CD1c-positive myeloid dendritic cell (primary cell): ENCODE results near the gene RND1.
A peak's percentile ranks its signal among the peaks of the same experiment; 100 is the strongest.
"Not testable (repeated sequence)": the region's sequence is repeated elsewhere in the genome, so short reads cannot be mapped to it uniquely, and the experiment has no call there.

ENCODE experiments used
- DNase-seq: peaks from one replicate; pipeline ENCODE4 v3.0.0-alpha.2; 2016; ENCODE audit errors: extremely low spot score

The RND1 gene

DNA sequence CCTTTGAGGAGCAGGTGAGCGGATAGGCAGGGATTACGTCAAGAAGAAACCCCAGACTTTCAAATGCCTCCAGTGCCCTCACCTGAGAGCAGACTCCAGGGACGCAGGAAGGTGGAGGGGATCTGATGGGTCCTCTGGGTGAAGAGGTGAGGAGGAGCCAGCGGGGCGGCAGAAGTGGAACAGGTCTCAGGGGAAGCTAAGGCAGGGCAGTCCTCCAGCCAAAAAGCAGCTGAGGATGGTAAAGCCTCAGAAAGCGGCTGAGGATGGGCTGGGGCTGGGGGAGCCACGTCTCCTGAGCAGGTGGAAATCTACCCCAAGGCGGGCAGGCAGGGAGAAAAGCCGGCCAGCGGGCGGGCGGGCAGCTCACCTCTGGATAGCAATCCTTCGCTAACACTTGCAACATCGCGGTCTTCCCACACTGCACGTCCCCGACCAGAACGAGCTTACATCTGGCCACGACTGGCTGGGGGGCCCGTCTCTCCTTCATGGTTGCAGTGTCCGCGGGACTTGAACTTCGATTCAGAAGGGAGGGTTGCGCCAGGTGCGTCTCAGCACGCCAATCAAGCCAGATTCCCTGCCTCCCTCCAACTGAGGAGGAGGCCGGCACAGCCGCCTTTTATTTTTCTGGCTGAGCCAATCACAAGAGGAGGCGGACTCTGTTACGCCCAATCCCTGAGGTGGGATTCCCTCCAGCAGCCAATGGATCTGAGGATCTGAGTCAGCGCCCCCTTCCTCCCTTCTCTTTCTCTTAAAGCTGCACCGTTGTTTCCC lies at the start of gene RND1:
RND1 (minus strand) TSS at position 590 of the 771 bp plus-strand sequence; CDS start at position 487, 103 bp downstream.
- DNase-seq, result peak; percentile 91

DNA sequence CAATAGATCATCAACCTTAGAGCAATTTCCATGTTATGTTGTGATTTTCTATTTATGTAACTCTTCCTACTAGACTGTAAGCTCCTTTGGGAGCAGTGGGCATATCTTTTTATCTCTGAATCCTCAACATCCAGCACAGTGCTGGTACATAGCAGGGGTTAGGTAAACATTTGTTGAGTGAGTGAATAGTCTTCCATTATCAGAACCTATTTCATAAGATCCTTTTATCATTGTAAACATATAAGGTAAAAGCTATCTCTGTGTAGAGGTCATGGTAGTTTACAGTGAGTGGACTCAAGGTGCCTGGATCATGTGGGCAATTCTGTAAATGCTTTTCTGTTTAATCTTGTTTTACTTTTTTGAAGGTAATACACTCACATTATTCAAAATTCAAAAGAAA lies 44.5 kb upstream of the RND1 start:
- no peak for DNase-seq

DNA sequence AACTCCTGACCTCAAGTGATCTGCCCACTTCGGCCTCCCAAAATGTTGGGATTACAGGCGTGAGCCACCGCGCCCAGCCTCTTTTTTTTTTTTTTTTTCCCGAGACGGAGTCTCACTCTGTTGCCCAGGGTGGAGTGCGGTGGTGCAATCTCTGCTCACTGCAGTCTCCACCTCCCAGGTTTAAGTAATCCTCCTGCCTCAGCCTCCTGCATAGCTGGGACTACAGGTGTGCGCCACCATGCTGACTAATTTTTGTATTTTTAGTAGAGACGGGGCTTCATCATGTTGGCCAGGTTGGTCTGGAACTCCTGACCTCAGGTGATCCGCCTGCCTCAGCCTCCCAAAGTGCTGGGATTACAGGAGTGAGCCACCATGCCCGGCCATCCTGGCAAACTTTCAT lies 44.0 kb upstream of the RND1 start:
- not testable (repeated sequence) for DNase-seq

DNA sequence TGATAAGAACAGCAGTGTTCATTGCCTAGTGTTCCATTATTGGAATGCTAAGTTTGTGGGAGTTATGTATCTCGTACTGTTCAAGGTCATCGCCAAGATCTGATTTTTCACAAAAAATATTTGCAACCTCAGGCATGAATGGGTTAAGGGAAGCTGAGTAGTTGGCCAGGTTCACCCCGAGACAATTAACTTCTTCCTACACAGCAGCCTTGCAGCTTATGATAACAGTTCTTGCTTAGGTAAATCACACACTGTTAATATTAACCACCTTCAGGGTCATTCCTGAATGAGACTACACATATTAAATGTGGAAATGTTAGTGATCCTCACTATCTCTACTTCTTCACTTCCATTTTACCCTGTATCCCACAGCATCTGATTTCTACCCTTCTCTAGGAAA lies 41.6 kb upstream of the RND1 start:
- no peak for DNase-seq

DNA sequence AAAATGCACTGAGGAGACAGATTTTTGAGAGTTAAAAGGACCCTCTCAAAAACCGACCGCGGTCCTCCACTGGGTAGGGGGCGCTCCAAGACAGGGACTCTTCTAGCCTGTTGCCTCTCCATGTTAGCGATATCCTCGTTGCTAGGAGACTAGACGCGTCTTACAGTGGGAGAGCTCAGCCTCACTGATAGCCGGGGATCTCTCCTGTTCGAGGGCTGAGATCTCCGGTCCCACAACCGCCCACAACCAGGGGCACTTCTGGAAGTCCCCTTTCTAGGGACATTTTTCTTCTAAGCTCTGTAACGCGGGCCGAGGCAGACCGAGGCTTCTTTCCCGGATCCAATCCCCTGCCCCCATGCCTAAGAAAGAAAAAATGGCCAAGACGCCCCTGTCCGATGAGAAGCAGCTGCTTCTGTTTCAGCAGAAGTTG lies 38.3 kb upstream of the RND1 start:
- DNase-seq, result peak; percentile 85

DNA sequence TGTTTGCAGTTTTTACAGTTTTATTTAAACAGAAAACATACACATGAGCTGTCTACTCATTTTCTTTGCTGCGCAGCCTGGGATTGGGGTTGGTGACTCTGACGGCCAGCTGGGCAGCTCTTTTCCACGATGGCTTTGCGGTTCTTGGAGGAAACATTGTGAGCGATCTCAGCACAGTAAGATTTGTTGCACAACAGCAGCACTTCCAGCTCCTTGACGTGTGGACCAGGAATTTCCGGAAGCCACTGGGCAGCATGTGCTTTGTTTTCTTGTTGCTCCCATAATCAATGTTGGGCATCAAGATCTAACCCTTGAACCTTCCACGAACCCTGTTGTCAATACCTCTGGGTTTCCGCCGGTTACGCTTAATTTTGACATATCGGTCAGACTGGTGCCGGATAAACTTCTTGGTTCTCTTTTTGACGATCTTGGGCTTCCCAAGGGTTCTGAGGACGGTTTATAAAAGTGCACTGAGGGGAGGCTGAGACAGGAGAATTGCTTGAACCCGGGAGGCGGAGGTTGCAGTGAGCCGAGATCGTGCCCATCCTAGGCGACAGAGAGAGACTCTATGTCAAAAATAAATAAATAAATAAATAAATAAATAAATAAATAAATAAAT lies 37.8 kb upstream of the RND1 start:
- peak; percentile 5 for DNase-seq

DNA sequence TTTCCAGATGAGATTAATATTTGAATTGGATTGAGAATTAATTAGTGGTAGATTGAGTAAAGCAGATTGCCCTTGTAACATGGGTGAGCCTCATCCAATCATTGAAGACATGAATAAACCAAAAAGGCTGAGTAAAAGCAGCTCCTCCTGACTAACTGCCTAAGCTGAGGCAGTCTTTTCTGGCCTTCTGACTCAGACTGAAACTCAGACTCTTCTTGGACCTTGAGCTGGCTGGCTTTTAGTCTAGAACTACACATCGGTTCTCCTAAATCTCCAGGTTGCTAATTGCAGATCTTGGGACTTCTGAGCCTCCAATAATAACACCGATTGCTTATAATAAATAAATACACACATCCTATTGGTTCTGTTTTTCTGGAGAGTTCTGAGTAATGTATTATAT lies 35.6 kb upstream of the RND1 start:
- peak; percentile 20 for DNase-seq

DNA sequence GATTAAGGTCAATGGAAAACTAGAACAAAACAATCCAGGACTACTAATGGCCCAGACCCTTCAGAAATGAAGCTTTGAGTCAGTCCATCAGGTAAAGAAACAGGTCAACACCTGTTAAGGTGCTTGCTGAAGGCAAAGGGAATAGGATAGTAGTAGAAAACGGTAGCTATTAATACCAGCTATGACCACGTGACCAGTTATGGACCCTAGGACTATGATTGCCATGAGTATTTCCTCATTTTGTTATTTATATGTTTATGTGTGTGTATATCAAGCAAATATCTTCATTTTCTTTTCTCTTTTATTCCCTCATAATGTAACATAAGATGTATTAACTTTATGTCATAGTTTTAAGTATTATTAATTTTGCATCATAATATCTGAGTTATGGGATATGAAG lies 34.0 kb upstream of the RND1 start:
- DNase-seq, result no peak

DNA sequence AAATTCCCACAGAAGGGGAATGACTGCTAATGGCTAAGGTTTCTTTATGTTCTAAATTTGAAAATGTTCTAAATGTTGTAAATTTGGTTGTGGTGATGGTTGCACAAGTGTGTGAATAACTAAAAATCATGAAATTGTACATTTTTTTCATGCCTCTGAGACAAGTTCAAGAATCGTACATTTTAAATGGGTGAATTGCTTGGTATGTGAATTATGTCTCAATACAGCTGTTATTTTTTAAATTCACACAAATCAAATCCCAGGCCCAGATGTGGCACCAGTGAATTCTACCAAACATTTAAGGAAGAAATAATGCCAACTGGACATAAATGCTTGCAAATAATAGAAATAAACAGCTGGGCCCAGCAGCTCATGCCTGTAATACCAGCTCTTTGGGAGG lies 28.6 kb upstream of the RND1 start:
- DNase-seq, result no peak

DNA sequence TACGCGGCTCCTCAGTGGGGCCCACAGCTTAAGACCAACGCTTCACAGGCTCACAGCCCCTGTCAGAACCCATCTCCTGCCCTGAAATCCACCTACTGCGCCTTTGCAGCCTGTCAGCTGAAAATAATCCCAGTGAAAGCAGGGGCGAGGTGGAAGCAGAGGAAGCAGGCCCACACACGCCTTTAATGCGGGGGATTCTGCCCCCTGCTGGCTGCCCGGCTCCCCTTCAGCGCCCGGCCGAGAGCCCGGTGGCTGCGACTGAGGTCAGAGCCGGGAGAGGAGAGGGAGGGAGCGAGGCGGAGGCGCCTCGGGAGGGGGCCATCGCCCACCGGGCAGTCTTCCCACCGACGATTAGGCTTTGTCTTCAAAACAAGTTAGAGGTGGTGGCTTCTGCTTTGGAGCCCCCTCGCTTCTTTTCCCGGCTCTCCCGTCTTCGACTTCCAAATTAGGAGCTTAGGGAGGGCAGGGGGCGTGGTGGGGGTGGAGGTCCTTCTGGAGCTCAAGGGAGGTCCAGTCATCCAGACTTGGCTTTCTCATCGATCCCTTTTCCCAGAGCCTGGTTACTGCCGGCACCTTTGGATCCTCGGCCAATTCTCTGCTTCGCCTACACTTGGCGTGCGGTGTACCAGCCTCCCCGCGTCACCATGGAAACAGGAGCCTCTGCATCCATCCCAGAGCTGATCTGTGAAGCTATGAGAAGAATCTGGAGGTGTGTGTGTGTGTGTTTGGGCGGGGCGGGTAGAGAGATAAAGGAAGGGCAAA lies 25.2 kb upstream of the RND1 start:
- DNase-seq, result peak; percentile 78

DNA sequence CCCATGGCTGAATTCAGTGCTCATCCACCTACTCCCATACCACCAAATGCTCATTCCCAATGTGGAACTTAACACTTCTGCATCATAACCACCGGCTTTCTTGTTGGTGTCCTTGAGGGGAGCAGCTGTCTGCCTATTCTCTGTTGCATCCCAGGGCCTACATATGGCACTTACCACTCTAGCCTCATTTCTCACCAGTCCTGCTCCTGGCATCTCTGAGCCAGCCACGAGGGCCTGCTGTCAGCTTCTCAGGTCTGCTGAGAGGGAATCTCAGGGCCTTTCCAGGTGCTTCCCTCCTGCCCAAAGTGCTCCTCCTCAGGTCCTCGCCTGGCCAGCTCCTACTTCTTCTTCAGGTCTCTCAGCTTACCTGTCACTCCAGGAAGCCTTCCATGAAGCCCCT lies 24.0 kb upstream of the RND1 start:
- DNase-seq, result no peak

DNA sequence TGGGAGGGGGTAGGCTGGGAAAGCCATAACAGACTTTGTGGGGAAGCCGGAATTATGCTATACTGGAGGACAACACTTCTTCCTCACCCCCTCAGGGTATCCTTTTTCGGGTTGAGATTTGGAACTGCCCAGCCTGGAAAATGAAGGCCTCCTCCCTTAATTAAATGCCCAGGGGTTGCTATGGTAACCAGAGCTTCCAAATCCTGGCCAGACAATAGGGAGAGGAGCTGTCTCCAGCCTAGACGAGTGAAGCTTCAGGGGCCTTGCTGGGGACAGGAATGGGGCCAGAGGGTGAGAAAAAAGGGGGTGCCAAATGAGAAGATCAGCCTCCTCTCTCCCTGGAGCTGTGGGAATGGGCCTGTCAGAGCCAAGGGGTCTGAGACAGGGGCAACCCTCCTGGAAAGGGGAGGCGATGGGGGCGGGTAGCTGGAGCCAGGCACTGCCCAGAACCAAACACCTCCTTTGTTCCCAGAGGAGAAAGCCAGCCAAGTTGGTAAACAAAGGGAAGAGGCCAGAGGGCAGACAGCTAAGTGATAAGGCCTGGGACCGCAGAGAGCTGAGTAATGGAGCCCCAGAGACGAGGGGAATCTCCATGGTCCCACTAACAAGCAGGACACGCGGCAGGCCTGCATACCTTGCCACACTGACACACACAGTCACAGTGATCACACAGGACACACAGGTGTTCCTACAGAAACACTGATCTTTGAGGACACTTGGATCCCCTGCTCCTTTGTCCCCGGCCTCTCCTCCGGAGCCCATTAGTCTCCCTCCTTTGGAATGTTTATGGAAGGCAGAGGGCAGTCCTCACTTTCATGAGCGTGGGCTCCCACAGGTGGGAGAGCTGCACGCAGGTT lies 17.9 kb upstream of the RND1 start:
- DNase-seq, result no peak

DNA sequence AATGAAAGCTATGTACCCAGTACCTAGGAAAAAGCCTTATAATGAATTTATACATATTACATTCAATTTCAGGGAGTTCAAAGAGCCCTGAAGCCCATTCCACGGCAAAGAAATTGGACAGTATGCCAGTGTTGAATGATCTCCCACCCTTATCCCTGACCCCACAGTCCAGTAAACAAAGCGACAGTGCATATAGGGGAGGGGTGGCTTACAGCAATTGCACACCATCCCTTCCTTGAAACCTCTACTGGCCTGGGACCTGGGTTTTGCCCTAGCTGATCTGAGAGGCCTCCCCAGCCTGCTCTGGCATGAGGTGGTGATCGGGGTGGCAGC lies 17.3 kb upstream of the RND1 start:
- no peak for DNase-seq

DNA sequence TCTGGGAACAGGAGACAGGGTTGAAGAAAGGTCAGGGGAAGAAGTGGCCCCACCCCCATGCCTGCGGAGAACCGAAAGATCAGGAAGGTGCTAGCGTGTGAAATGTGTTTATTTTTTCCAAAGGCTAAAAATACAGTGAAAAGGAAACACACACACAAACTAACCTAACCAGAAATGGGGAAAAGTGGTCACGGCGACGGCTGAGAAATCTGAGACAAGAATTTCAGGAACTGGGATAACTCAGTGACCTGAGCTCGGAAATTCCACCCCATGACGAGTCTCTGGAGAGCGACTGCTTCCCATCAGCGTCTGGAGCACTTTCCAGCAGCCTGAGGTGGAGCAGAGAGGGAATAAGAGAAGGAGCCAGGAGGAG lies 16.6 kb upstream of the RND1 start:
- DNase-seq, result peak; percentile 33

DNA sequence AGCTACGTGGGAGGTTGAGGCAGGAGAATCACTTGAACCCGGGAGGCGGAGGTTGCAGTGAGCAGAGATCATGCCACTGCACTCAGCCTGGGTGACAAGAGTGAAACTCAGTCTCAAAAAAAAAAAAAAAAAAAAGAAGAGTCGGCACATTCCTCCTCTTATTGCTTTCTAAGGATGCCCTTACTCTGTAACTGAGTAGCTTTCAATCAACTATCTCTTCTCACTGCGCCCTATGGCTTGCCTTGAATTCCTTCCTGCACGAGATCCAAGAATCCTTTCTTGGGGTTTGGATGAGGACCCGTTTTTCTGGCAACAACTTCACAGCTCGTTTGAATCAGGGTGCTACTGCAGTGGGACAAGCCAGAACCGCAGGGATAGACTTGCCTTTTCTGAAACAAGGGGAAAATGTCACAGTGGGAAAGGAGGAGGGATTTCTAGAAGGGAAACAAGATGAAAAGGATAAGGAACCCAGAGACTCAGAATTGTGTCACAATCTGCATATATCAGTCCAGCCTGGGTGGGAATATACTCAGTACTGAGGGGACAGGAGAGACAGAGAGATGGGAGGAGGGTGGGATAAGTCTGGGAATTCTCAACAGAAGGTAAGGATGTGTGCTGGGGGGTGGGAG lies 16.1 kb upstream of the RND1 start:
- DNase-seq, result no peak

DNA sequence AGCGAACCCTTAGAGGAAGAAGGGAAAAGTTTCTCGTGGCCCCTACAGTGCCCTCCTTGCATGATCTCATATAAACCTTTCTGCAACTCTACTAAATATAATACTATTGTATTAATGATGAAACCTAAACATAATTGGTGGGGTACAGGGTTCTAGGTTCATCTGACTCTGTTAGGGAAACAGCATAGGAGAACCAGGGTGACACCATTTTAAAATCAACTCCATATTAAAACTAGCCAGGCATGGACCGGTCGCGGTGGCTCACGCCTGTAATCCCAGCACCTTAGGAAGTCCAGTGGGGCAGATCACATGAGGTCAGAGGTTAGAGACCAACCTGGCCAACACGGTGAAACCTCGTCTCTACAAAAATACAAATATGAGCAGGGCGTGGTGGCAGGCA lies 15.0 kb upstream of the RND1 start:
- no peak for DNase-seq

DNA sequence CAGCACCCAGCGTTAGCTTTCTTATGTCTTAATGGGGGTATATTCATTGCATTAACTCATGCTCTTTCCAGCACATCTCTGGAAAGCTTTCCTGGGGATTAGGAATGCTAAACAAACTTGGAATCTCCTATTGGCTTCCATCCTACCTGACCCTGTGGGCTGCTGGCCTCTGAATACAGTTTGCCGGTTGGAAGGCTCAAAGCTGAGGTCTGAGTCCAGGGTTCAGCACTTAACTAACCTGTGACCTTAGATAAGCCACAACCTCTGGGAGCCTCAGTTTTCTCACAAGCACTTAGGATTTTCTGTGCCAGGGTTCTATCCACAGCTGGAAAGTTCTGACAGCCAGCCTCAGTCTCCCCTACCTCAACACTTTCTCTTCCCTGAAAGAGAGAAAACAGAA lies 12.9 kb upstream of the RND1 start:
- DNase-seq, result no peak

DNA sequence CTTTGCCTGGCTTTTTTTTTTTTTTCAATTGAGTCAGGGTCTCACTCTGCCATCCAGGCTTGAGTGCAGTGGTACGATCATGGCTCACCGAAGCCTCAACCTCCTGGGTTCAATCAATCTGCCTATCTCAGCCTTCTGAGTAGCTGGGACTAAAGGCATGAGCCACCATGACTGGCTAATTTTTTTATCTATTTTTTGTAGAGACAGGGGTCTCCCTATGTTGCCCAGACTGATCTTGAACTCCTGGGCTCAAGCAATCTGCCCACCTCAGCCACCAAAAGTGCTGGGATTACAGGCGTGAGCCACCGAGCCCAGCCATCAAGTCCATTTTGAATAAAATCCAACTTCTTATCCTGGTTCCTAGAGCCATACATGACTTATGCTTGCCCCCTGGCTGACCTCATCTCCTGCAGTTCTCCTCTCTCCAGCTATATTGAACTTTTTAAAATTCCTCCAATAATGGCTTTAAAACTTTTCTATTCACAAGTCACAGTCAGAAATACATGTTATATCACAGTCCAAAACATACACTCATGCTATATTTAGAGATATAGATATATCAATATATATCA lies 10.4 kb upstream of the RND1 start:
- no peak for DNase-seq

DNA sequence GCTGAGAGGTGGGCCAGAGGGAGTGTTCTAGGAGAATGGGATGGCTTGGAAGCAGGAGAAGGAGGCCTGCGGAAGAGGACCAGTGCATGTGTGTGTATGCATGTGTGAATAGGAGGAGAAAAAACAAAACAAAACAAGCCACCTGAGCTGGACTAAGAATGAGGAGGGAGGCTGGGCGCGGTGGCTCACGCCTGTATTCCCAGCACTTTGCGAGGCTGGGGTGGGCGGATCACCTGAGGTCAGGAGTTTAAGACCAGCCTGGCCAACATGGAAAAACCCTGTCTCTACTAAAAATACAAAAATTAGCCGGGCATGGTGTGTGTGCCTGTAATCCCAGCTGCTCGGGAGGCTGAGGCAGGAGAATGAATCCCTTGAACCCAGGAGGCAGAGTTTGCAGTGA lies 7.9 kb upstream of the RND1 start:
- DNase-seq, result not testable (repeated sequence)

DNA sequence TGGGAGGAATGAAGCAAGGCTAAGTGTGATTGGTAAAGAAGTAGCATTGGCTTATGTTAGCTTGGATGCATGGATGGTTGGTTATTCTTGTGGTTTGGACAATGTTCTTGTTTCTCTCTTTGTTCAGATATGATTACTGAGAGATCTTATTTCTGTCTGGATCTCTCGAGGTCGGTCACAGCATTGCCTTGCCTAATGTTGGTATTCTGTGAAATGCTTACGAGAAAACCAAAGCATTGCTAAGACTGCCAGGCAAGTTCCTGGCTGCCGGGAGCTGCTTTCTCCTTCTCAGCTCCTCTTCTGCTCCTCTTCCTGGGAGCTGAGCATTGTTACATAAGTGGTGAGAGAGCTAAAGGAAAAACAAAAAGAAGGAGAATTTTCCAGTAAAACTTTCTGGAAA lies 7.4 kb upstream of the RND1 start:
- no peak for DNase-seq

DNA sequence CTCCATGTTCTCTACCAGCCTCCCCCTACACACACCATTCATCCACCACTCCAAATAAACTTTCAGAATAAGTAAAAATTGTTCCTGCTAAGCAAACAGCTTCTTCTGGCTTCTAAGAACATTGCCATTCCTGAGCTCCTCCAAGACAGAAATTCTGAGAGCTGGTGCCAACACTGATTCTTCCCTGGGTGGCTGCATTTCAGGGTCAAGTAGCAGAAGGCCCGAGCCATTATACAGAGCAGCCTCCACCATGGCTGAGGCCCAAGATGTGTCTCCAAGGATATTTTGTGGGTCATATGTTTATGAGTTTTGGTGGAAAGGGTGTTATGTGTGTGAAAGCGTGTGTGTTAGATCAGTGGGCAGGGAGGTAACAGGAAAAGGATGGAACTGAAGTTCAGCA lies 3.5 kb upstream of the RND1 start:
- no peak for DNase-seq
